ENCODE data around the gene RPL19.

RPL19 gene

DNA sequence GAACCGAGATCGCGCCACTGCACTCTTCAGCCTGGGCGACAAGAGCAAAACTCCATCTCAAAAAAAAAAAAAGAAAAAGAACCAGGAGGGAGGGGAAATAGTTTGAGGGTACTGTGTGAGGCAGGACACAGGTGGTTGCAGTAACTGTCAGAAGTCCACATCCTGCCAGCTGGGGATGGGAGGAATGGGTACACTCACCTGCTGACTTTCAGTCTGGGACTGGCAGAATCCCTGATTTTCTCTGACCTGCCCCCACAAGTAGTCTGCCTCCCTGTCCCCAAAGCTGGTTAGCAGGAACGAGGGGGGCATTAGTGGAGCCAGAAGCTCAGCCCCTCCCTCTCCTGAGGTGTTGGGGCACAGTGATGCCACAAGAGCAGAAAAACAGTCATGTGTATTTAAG, 27.0 kb upstream of the RPL19 start:
- no peak for DNase-seq

DNA sequence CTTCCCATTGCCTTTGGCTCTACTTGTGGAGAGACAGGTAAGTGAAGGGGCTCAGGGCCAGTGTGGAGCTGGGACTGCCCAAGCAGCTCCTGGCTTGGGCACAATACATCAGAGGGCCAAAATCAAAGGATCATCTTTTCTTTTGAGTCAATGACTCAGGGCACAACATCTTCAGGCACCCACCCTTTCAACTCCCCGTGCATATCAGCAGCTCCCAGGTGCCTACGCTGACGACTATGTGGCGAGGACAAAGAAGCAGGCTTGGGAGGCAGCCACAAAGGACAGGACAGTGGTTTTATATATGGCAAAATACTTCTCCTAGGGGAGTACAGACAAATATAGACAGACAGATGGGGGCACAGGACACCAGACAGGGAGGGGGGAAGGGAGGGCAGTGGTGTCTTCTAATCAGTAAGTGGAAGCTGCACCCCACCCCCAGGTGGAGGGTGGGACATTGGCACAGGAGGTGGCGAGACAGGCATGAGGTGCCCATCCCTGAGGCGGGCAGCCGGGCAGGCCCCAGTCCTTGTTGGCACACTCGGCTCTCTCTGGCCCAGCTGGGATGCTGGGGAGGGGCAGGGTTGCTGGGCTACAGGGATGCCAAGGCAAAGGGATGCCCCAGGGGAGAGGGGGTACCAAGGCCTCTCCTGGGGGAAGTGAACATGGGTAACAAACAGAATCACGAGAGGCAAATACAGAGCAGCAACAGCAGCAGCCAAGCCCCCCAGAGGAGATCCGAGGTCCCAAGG, 26.4 kb upstream of the RPL19 start:
- no peak for DNase-seq

DNA sequence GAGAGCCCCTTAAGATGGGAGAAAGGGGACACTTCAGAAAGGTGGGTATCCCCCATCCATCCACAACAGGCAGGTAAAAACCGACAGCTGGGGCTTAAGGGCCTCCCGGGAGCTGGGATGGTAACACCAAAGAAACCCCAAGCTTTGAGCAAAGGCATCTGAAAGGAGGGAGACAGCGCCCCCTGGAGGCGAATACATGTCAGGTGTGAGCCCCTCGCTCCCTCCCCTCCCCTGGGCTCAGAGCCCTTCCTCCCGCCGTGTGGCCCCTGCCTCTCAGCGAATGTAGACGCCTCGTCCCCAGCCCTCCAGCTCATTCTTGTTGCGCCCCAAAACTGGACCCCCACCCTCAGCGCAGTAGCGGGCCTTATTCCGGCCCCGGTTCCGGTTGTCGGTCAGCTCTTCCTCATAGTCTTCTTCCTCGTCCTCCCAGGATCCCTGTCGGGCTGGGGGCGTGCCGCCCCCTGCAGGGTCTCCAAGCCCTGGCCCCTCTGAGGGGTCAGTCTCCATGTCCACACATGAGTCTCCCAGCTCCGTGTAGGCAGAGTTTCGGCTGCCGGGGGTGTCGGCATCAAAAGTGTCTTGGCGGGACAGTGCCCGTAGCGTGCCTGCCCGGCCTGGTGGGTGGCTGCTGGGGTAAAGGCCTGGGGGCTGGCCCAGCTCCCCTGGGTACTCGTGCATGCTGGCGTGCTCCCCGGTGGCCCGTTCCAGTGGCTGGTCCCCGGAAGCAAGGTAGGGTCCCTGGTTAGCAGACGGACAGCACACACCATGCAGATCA, 25.0 kb upstream of the RPL19 start:
- DNase-seq: peak; percentile 54 to 78 (median 64)

DNA sequence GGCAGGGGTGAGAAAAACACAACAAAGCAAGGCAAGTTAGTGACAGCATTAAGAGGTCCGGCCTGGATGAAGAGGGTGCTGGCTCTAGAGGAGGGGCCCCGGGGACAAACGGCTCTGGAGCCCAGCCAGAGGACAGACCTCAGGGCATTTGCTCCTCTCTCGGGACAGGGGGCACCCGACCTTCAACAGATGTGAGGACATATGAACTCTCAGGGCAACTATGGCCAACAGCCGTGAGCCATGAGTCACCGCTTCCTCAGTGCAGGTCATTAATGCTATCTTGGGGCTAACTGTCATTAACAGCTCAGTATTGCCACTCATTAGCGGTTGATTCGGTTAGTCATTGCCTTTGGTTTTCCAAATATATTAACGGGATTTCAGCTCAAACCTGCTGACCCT, 24.4 kb upstream of the RPL19 start:
- no peak for DNase-seq

DNA sequence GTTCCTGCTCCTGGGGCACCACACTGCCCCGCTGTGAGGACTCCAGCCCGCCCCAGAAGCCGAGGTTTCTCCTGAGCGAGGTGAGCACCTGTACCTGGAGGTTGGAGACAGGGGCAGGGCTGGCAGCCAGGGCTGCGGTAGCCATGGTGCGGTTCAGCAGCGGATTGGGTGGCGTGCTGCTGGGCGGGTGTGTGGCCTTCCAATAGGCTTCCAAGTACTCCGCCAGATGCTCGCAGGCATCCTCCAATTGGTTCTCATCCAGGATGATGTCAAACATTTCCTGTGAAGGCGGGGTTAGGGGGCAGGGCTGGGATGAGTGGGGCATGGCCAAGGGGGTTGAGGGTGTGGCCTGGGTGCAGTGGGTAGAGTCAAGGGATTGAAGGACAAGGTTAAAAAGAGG, 22.8 kb upstream of the RPL19 start:
- DNase-seq: peak in 1 of 5 experiments; percentile 24

DNA sequence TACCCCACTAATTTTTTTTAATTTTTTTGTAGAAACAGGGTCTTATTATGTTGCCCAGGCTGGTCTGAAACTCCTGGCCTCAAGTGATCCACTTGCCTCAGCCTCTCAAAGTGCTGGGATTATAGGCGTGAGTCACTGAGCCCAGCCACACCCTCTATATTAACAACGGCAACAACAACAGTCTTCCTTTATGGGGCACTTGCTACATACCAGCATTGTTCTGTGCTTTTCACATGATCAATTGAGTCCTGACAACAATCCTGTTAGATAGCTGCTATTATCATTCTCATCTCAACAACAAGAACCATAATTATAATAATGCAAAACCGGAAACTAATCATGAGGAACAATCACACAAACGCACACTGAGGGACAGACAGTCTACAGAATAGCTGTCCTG, 21.5 kb upstream of the RPL19 start:
- DNase-seq: no peak

DNA sequence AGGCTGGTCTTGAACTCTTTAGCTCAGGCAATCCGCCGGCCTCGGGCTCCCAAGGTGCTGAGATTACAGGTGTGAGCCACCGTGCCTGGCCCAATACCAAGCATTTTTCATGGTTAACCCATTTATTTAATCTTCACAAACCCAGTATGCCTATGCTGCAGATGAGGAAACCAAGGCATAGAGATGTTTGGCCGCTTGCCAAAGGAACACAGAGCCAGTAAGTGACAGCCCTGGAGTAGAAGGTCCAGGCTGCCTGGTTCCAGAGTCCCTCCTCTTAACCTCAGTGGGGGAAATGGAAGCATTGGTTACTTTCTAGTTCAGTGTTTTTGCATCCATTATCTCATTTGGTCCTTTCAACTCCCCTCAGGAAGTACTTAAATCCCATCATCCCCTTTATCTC, 18.8 kb upstream of the RPL19 start:
- no peak for DNase-seq

DNA sequence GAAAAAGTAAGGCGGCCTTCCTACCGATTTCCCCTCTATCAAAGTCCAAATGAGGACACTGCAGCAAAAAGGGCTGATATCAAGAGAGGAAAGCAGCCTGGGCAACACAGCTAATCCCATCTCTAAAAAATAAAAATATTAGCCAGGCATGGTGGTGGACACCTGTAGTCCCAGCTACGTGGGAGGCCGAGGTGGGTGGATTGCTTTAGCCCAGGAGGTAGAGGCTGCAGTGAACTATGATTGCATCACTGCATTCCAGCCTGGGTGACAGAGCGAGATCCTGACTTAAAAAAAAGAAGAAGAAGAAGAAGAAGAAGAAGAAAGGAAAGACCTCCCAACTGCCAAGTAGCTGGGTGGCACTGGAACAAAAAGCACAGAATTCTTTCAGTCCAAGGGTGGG, 17.0 kb upstream of the RPL19 start:
- no peak for DNase-seq

DNA sequence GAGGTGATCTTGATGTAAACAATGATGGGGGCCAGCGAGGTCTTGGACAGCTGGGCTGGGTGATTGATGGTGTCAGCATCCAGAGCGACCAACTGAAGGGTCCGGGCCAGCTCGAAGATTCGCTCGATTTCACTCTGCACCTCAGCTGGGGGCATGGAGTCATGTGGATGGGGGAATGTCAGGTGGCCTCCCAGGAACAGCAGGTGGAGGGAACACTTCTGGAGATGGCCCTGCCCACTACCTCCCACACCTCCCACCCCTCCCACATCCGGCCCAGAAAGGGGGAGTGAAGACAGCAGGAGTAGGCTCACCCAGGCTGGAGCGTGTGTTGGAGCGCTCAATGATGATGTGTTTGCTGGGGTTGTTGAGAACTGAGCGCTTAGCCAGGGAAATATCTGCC, 16.4 kb upstream of the RPL19 start:
- no peak for DNase-seq

DNA sequence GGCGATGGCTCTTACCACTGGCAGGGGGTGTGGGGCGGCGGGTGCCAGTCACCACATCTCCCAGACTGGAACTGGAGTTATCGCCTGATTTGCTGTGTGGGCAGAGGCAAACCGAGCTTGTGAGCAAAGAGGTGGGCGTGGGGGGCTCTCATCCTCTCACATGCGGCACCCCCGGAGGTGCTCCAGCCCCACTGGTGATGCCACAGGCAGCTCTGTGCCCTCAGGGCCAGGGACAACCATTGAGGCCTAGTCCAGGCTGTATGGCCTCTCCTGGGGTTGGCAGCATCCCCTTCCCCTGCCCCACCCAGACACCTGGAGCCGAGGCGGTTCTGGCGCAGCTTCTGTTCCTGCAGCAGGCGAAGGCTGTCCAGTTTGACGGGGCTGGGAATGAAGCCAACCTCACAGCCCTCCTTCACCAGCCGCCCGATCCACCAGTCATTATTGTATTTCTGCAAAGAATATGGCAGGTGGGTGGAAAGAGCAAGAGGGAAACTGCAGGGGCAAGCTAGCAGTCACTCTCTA, 13.5 kb upstream of the RPL19 start:
- DNase-seq: no peak

DNA sequence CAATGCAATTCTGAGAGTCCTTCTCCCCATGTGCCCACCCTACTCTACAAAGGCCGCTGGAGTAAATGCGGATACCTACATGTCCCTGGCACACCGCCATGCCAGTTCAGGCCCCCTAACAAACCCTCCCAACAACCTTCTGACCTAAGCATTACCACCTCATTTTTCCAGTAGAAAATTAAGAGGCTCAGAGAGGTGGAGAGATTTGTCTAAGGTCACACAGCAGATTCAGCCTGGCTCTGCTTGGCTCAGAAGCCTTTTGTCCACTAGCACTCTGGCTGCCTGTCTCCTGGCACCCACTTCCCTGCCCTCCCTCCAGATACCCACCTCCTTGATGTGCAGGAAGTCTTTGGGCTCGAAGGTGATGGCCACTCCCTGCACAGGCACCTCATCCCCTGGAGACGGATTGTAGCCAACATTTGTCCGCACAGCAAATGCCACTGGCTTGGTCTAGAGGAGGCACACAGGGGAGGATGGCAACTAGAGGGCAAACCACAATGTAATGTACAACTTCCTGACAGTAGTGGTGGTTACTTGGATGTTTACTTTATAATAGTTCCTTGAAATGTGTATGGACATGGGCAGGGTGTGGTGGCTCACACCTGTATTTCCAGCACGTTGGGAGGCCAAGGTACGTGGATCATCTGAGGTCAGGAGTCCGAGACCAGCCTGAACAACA, 12.8 kb upstream of the RPL19 start:
- no peak for DNase-seq

DNA sequence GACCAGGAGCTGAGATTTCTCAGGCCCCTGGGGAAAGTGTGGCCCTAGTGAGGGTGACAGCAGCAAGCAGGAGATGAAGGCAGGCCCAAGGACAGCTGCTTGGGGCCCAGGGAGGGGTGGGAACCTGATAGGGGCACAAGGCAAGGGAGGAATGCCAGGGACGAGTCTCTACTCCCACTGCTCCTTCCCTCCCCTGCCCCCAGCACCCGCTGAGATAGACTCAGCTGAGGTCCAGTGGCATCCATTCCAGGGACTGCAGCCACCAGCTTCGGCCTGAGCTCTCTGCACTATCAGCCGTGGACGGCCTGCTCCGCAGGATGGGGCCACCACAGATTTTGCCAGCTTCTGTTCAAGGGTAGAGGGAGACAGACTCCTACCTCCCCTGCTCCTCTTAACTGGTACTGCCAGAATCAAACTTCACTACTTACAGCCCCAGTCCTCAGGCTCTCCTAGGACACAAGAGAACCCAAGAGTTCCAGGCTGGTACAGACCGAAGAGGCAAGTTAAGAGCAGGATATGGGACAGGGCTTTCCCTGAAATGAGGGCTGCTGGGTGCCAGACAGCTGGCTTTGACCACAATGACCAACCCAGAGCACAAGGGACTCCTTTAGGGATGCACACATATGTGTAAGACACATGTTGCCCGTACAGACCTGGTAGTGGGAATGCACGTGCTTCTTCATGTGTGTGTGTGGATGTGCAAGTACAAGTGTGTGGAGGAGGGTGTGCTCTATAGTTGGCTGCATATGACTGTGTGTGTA, 8.2 kb upstream of the RPL19 start:
- no peak for DNase-seq

DNA sequence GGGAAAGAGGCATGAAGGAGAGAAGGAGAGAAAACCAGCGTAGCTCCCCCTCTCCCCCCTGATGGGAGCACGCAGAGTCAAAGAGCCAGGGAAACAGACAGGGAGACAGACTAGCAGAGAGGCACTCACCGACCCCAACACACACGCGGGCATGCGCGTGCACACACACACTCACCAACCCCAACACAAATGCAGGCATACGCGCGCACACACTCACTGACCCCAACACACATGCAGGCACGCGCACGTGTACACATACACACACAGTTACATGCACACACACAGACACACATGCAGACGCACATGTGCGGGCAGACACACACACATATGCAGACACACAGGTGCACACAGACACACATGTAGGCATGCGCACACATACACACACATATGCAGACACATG, 7.2 kb upstream of the RPL19 start:
- no peak for DNase-seq

DNA sequence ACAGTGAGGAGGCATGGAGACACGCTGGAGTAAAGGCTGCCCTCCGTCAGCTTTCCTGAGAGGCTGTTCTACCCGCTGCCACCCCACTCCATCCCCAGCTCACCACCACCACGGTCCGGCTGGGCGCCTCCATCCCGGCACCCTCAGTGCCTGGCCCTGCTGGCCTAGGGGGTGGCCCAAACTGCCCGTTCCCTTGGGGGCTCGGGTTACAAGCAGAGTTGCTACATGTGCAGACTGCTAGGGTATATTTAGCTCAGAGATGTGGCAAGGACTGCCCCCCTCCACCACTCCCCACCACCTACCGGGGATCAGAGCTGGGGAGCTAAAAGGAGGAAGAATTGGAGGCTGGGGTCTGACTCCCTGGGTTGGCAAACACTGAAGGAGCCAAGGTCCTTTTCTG, 6.7 kb upstream of the RPL19 start:
- no peak for DNase-seq

DNA sequence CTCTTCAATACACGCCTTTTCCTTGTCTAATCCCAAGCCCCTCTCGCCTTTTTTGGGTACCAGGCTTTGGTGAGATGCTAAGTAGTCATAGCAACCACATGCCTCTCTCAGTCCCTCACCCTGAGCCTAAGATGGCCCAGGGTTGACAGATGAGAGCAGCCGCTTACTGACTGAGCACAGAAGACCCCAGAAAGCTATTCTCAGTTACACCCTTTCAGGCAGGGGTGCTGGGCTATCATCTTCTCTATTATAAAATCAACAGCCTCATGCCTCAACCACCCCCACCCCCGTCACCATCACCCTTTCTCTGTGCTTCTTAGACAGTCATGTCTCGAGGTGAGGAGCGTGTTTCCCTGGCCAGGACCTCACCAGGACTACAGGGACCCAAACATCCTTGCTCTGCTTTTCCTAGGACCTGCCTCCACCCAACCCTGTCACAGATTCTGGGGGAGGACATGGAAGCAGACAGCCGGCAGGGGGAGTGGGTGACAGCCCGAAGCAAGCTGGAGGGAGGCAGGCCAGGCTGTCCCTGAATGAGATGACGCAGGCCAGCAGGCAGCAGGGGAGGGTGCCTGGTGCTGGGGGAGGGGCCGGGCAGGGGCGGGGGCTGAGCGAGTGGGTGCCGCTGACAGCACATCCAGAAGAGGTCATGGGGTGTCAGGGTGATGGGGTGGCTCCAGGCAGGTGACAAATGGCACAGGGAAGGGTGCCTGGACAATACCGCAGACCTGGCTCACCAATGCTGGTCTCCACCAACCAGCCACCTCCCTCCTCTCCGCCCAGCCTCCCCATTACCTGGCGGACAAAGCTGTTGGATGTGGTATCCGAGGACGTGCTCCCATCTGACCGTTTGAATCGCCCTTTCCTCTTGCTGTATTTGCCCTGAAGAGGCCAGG, 5.7 kb upstream of the RPL19 start:
- DNase-seq: no peak

DNA sequence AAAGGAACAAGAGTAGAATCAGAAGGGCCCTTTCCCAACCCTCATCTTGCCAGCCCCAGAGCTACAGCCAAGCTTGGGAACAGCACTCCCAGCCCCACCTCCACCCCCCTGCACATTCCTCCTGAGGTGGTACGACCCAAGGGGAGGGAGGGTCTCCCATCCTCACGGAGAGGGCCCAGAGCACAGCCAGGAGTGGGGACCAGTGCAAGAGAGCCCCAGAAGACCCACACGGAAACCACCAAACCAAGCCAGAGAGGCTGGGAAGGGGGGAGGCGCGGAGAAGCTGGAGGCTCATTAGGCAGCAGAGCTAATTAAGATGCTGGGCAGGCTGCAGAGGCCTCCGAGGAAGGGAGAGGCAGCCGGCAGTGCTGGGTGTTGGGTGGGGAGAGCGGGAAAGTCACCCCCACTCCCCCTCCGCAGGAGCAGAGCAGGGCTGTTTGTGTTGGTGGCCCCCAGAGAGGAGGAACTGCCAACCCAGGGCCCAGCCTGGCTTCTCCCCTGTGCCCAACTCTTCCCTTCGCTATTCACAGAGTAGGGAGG, 5.0 kb upstream of the RPL19 start:
- DNase-seq: no peak

DNA sequence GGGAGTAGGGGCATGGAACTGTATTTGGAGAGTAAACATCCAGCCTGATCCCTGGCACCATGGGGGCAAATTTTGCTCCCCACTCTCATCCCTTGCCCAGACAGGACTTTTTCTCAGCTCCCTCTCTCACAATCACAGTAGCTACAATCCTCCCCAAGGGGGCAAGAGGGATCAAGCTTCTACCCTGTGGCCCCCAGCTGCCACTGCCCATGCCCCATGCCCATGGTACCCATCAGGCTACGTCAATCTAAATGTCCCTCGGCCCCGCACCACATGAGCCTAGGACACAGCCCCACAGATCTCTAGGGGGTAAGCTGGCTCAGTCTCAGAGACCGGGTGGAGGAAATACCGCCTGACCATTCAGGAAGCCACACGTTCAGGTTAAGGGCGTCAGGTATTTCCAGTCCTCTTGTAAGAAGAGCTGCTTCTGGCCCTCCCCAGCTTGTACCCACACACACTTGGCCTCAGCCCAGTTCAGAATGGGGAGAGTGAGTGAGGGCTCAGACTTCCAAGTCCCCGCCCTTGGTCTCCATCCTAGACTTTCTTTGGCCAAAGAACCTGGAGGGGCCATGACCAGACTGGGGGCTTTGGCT, 4.4 kb upstream of the RPL19 start:
- DNase-seq: peak in 2 of 5 experiments; percentile 32 to 44

DNA sequence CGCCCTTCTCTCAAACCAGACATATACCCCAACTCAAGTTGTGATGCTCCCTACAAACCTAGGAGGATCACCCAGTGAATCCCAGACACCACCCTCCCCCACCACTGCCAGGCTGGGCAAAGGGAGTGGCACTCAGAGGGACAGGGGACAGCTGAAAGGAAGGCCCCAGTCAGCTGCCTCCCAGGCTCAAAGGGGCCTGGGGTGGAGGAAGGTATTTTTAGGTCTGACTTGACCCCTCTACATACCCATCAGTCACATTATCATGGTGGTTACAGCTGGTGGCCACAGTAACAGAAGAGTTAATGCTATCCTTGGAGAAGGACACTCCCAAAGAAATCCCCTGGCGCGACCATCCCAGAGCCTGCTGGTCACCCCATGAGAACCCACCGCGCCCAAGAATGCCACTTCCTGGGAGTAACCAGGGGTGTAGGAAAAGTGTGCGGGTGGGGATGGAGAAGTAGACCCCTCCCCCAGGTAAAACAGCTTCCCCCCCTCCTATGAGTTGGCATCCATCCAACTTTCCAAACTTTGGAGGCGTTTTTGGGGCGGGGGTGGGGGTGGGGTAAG, 3.8 kb upstream of the RPL19 start:
- DNase-seq: no peak

DNA sequence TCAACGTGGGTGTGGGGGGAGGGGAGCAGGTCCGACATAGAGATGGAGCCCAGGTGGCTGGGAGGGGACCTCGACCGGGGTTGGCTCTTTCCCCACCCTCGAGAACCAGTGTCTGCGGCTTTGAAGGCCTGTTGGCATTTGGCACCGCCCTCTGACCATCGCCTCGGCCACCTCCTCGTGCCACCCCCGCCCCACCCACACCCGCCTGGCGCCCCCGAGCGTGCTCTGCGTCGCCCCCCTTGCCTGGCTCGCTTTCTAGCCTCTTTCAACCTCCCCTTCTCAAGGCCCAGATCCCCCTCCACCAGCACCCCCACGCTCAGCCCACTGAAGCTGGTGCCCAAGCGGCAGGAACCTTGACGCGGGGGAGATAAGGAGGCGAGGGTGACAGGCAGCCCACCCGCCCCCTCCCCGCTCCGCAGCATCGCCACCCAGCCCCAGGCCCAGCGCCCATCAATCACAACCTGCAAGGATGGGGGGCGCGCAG, 3.2 kb upstream of the RPL19 start:
- DNase-seq: peak in 1 of 5 experiments; percentile 30
